T1000 (cell line): ENCODE results near the gene QSOX1.

Experiments
- DNase-seq: peaks from one replicate; lab custom pipeline; 2025; ENCODE audit warnings: mixed read lengths; lab: John Stamatoyannopoulos, UW

Gene QSOX1

GRCh38 chr1:180170546-180171151, 16.0 kb downstream of the QSOX1 start:
- DNase-seq, result no peak

DNA sequence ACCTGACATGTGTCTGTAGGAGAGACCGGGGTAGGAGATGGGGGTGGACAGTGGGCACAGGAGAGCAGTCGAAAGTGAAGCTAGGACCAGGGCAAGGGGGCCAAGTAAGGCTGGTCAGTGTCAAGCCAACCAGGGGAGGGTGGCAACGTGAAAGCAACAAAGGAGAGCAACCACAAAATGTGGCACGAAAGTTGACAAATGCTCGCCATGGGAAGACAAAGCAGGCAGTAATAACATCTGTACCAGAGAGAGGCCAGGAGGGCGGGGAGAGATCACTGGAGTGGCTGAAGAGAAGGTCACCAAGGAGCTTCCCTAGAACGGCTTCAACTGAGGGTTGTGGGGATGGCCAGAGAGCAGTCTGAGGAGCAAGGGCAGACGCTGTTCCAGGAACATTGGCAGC, 17.0 kb downstream of the QSOX1 start:
- DNase-seq, result no peak

DNA sequence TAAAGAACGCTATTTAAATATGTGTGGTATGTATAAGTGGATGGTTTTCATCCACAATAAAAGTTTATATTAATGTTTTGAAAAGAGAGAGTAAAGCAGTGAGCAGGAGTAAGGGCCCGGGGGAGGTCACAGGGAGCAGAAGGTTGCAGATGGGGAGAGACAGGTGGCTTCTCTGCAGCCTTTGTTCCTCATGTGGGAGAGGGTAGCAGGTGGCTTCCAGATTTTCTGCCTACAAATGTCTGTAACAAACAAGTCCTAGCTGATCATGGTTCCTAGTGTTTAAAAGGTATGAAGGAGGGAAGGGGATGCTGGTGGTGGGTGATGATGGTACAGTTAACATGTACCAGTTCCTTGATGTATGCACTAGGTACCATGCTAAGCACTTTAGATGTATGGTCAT, 18.8 kb downstream of the QSOX1 start:
- DNase-seq, result no peak

DNA sequence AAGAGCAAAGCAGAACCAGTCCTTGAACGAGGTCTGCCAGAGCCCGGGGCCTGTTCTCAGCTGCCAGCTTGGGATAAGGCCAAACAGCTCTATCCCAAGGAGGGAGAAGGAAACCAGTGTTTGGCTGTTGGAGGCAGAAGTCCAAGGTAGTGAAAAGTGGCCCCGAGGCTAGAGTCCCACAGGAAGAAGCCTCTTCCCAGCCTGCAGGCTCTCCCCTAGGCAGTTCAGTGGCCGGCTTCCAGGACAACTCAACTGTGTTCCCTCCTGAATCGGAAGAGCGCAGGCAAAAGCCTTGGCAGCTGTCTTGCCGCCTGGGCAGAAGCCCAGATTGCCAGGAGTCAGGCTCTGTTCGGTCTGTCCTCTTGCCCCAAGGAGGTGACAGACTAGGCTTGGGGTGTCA, 19.3 kb downstream of the QSOX1 start:
- DNase-seq, result peak; percentile 55

DNA sequence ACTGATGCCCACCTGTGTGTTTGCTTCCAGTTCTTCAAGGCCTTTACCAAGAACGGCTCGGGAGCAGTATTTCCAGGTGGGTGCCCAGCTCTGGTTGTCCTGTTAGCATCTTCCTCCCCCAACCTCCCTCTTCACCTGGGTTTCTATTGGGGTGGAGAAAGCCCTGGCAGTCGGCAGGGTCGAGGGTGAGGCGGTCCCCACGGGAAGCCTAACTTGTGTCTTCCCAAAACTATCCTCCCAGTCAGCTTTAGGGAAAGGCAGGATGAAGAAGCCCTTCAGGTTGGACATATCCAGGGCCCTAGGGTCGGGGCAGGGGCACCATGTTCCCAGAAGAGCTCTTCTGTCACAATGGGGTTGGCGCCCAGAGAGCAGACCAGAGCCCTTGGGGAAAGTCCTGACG, 20.6 kb downstream of the QSOX1 start:
- no peak for DNase-seq

DNA sequence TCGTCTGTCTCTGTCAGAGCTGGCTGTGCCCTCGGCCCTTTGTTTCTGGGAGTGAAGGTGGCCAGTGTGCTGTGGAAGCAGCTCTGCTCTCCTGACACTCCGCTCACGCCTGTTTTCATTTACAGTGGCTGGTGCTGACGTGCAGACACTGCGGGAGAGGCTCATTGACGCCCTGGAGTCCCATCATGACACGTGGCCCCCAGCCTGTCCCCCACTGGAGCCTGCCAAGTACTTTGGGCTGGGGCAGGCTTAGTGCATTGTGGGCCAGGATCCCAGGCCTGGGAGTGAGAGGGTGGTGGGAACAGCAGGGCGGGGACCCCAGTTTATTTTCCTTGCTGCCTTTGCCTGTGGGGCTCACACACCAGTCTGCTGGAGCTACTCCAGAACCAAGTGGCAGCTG, 21.1 kb downstream of the QSOX1 start:
- DNase-seq, result no peak

DNA sequence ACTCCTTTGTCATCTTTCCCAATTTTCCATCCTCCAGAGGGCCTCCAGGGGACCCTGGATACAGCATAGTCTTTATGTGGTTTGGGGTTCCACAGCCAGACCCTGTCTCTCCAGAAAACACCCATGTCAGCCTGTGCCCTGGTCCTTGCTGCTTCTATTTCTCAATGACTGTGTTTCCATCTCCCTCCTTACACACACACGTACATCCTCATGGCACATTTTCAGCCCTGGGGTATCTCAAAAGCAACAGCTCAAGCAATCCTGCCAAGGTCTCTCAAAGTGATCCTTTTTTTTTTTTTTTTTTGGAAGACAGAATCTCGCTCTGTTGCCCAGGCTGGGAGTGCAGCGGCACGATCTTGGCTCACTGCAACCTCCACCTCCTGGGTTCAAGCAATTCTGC, 22.3 kb downstream of the QSOX1 start:
- DNase-seq, result no peak

- no peak for DNase-seq
Observed at GRCh38 chr1:180177931-180178330, 23.3 kb downstream of the QSOX1 start.

GRCh38 chr1:180178511-180179161, 24.0 kb downstream of the QSOX1 start:
- DNase-seq, result peak; percentile 40

GRCh38 chr1:180179162-180179957, 24.7 kb downstream of the QSOX1 start:
- no peak for DNase-seq

DNA sequence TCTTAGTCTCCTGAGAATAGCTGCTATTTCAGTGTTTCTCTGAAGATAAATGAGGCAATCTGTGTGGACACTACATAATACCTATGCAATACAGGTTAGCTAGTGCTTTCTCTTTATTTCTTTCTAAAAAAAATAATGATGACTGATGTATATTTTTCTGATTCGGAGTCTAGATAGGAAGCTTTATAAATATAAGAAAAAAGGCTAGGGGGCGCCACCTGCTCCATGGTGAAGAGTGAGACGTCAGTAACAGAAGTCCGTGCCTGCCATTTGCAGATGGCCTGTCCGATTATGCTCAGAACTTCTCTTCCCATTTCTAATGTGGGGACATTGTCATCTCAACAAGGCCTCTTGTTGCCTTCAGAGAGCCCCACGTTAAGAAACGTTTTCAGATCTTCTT, 26.4 kb downstream of the QSOX1 start:
- no peak for DNase-seq

DNA sequence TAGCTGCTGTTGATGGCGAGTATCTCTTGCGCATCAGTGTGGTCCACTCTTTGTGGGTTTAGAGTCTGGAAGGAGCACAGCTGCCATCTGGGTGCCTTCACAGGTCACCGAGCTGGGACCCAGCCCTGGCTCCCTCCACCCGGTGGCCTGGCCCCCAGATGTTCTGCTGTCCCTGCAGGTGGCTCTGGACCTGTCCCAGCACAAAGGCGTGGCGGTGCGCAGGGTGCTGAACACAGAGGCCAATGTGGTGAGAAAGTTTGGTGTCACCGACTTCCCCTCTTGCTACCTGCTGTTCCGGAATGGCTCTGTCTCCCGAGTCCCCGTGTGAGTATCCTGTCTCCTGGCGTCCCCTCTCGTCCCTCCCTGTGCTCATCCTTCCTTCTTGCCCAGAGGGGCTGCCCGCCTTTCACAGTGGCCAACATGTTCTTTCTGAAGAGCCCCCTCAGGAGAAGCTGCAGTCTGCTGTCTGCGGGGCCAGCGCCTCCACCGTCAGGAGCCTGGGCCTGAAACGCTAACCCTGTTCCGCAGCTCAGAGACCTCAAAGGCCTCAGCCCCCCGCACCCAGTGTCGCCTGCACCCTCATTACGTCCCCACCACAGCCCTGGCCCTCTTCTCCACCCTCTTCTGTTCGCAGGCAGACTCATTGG, 27.4 kb downstream of the QSOX1 start:
- no peak for DNase-seq

GRCh38 chr1:180182643-180183311, 28.1 kb downstream of the QSOX1 start:
- DNase-seq, result no peak

DNA sequence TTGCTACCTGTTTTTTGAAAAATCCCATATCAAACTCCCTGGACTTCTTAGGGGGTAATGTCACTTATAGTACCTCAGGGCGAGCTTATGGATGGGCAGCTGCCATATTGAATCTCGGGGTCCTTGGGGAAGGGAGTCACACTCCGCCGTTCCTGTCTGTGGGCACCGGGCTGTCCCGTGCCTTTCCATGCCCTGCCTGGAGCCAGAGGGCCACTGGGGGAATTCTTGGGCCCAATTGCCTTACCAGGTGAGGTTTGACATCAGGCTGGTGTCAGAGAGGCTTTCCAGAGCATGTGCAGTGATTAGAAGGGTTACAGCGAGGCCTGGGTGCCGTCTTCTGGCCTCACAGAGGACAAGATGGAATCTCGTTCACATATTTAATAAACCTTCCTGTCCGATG, 28.8 kb downstream of the QSOX1 start:
- DNase-seq, result no peak

DNA sequence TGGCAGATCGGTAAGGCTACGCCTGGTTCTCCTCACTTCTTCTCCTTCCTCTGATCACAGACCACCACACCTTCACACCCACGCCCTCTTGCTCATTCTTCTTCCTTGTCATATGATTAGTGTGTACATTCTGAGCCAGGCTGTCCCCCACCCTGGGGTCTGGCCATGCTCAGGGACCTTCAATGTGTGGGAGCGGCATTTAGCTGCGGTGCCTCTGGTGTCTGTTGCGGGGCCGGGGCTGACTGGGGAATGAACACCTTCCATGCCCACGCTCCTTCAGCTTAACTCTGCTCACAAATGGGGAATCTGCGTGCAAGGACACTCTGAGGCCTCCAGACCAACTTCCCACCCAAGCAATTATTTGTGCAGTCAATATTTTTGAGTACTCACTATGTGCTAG, 29.4 kb downstream of the QSOX1 start:
- no peak for DNase-seq

GRCh38 chr1:180185281-180185680, 30.6 kb downstream of the QSOX1 start:
- no peak for DNase-seq

DNA sequence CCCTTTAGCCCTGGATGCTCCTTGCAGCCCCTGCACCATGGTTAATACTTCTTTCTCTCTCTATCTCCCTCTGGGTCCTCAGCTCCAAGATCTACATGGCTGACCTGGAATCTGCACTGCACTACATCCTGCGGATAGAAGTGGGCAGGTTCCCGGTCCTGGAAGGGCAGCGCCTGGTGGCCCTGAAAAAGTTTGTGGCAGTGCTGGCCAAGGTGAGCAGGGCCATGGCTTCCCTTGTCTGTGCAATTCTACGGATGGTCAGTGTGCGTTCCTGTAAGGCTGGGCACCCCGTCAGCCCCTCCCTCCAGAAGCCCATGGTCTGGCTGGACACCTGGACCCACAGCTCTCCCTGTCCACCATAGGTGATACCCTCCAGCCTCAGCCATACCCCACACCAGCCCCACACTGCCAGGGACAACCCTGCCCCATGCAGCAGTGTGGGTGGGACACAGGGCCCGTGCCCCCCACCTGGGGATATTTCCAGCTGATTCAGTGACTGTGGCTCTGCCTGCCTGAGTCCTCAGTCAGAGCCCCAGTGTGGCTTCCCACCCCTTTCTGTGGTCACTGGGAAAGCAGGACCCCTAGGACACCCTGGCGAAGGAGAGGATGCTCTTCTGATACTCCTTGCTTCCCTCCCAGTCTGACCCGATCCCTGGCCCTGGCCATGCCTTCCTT, 31.4 kb downstream of the QSOX1 start:
- no peak for DNase-seq

- no peak for DNase-seq
Observed at GRCh38 chr1:180186831-180187230, 32.2 kb downstream of the QSOX1 start.

GRCh38 chr1:180187626-180188025, 33.0 kb downstream of the QSOX1 start:
- DNase-seq, result no peak

- peak; percentile 26 for DNase-seq
Observed at GRCh38 chr1:180188091-180188506, 33.4 kb downstream of the QSOX1 start.

DNA sequence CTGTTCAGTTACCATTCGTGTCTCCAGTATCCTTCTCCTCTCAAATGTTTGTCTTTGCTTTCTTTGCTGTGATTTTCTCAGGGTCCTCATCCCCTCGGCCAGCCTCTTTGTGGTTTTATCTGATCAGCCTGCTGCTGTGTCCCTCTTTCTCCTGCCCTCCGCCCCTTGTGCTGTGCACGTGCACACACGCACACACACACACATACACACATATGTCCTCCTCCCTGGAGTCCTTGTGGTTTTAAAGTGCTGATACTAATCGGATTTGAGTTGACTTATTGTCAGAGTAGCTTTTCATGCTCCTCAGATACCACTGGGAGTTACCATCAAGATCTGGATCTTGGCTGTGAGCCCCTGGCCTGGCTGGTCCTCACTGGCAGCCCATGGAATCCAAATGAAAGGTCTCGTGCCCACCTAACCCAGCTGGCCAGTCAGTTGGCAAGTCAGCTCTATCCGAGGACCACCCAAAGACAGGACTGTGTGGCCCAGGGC, 34.1 kb downstream of the QSOX1 start:
- no peak for DNase-seq
